ENCODE measurements around the gene RNF152.
"Not testable (repeated sequence)": the region's sequence is repeated elsewhere in the genome, so short reads cannot be mapped to it uniquely, and the experiment has no call there.

The RNF152 gene

DNA sequence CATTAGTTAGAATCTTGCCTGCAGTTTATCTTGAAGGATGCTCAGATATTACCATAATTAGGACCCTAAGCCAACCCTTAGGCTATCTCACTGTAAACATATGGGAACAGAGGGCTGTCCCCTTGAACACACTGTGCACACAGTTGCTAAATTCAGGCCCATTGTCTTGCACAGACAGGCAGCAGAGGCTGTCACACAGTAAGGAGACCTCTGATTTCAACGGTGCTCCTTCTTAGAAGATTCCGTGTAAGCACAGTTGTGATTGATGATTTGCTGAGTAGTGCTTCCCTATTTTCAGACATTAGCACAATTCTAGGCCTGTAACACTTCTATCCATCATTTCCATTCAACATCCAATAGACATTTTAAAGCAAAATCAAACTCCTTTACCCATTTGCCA lies 108.0 kb downstream of the RNF152 start:
- no peak overlapping the region for H3K4me3 ChIP-seq (ENCODE audit: low read length)
- no peak for DNase-seq (ENCODE audit: low read depth)
- TF ChIP-seq, protein P1, sequence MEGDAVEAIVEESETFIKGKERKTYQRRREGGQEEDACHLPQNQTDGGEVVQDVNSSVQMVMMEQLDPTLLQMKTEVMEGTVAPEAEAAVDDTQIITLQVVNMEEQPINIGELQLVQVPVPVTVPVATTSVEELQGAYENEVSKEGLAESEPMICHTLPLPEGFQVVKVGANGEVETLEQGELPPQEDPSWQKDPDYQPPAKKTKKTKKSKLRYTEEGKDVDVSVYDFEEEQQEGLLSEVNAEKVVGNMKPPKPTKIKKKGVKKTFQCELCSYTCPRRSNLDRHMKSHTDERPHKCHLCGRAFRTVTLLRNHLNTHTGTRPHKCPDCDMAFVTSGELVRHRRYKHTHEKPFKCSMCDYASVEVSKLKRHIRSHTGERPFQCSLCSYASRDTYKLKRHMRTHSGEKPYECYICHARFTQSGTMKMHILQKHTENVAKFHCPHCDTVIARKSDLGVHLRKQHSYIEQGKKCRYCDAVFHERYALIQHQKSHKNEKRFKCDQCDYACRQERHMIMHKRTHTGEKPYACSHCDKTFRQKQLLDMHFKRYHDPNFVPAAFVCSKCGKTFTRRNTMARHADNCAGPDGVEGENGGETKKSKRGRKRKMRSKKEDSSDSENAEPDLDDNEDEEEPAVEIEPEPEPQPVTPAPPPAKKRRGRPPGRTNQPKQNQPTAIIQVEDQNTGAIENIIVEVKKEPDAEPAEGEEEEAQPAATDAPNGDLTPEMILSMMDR (conservative IDR thresholded peaks at IDR 0.05; ENCODE audit: low read depth, low read length), result no peak

DNA sequence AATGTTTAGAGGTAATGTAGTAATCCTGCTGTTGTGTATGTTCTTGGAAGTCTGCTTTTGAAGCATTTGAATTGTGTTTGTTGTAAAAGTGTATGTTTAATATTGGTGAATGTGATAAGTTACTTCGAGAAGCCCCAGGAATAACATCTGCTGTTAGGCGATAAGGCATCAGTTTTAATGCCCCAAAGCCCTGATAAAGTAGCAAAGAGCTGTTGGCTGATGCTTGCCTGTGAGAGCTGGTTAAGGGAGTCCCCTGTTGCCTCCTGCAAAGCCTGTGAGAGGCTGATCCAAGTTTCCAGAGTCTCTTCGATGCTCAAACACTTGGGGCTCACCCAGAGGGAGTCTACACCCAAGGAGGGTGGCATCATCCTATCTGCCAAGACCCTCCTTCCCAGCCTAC lies 110.3 kb downstream of the RNF152 start:
- no peak overlapping the region for H3K4me3 ChIP-seq (ENCODE audit: low read length)
- DNase-seq (ENCODE audit: low read depth), result no peak
- TF ChIP-seq, protein P1 (conservative IDR thresholded peaks at IDR 0.05; ENCODE audit: low read depth, low read length), result no peak

DNA sequence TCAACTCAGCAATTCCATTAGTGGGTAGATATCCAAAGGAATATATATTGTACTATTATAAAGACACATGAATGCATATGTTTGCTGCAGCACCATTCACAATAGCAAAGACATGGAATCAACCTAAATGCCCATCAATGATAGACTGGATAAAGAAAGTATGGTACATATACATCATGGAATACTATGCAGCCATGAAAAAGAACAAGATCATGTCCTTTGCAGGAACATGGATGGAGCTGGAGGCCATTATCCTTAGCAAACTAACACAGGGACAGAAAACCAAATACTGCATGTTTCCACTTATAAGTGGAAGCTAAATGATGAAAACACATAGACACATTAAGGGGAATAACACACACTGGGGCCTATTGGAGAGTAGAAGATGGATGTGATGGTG lies 116.6 kb downstream of the RNF152 start:
- DNase-seq (ENCODE audit: low read depth); H3K4me3 ChIP-seq (ENCODE audit: low read length): not testable (repeated sequence)

DNA sequence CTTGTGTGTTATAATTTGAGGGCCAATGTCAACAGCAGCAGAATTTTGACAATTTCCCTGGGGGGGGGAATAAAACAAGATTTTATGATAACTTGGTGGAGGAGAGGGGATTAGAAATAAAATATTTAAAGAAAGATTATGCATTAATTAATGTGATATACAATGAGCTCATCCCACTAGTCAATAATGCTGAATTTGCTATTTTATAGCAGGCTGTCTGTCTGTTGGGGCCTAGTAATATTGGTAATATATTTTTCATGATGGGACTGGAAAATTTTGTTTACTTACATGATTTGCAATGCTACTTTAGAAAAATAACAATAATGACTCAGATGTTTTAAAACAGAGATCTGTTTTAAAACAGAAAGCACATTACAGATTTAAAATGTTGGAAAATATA lies 118.0 kb downstream of the RNF152 start:
- TF ChIP-seq, protein P1 (conservative IDR thresholded peaks at IDR 0.05; ENCODE audit: low read depth, low read length), result no peak
- DNase-seq (ENCODE audit: low read depth), result no peak
- no peak overlapping the region for H3K4me3 ChIP-seq (ENCODE audit: low read length)

DNA sequence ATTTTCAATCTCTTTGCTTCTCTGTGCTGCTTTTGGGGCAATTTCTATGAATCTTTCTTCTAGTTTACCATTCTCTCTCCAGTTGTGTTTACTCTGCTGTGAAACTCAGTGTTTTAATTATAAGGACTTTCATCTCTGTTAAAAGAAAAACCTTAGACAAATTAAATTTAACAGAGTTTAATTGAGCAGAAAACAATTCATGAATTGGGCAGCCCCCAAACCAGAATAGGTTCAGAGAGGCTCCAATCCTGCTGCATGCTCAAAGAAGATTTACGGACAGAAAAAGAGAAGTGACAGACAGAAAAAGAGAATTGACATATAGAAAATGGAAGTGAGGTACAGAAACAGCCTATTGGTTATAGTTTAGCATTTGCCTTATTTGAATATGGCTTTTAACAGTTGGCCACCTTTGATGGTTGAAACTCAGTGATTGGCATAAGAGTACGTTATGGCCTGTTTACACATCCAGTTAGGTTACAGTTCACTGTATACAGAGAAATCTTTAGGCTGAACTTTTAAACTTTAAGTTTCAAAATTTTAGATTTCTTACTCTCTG lies 120.4 kb downstream of the RNF152 start:
- H3K4me3 ChIP-seq (ENCODE audit: low read length), result no peak overlapping the region
- TF ChIP-seq, protein P1 (conservative IDR thresholded peaks at IDR 0.05; ENCODE audit: low read depth, low read length), result no peak
- DNase-seq (ENCODE audit: low read depth), result no peak

DNA sequence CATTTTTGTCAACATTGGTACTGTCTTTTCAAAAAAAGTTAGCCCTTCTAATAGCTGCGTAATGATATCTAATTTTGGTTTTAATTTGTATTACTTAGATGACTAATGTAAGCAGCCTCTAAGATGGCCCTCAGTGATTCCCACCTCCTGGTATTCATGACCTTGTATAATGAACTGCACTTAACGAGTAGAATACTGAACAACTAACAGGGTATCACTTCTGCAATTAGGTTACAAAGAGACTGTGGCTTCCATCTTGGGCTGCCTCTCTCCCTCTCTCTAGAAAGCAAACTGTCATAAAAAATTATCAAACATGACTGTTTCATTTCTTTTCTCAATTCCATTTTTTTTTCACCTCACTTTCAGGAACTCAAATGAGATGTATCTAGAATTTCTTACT lies 120.9 kb downstream of the RNF152 start:
- TF ChIP-seq, protein P1 (conservative IDR thresholded peaks at IDR 0.05; ENCODE audit: low read depth, low read length), result no peak
- no peak for DNase-seq (ENCODE audit: low read depth)
- no peak overlapping the region for H3K4me3 ChIP-seq (ENCODE audit: low read length)

DNA sequence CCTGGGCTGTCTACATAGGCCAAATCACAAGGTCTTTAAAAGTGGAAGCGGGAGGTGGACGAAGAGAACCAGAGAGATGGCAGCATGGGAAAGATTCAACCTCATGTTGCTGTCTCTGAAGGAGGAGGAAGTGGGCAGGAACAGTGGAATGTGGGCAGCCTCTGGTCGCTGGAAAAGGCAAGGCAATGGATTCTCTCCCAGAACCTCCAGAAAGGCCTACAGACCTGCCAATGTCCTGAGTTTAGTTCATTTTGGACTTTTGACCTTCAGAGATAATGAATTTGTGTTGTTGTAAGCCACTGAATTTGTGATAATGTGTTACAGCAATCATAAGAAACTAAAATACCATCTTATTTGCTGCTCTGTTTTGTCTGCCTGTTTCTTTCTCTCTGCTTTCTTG lies 122.5 kb downstream of the RNF152 start:
- H3K4me3 ChIP-seq (ENCODE audit: low read length), result no peak overlapping the region
- DNase-seq (ENCODE audit: low read depth), result no peak
- TF ChIP-seq, protein P1 (conservative IDR thresholded peaks at IDR 0.05; ENCODE audit: low read depth, low read length), result no peak
